Mammary epithelial cell (primary cell): ENCODE data around the gene EPPIN.
"Not testable (repeated sequence)": the region's sequence is repeated elsewhere in the genome, so short reads cannot be mapped to it uniquely, and the experiment has no call there.

Source experiments
- EZH2 ChIP-seq: IDR thresholded peaks from 2 replicates; pipeline ENCODE4 v1.6.1; 2012; ENCODE audit warnings: low read length, inconsistent platforms, borderline replicate concordance
- TF ChIP-seq, protein P1 (sequence below), 2 donors: IDR thresholded peaks in 1 of 2; conservative IDR thresholded peaks in 1 of 2; 2 replicates each; pipeline ENCODE4 v1.5.1; 2011 to 2012; ENCODE audit warnings: inconsistent platforms in 2 of 2, low read length in 2 of 2, mild to moderate bottlenecking in 2 of 2, control low read depth in 1 of 2, low read depth in 1 of 2; ENCODE audit not compliant: insufficient read depth in 1 of 2; ENCODE audit errors: extremely low read depth in 1 of 2

GRCh38 chr20:45569650-45570049 lies 22.4 kb upstream of the EPPIN start:
- TF ChIP-seq, protein P1, sequence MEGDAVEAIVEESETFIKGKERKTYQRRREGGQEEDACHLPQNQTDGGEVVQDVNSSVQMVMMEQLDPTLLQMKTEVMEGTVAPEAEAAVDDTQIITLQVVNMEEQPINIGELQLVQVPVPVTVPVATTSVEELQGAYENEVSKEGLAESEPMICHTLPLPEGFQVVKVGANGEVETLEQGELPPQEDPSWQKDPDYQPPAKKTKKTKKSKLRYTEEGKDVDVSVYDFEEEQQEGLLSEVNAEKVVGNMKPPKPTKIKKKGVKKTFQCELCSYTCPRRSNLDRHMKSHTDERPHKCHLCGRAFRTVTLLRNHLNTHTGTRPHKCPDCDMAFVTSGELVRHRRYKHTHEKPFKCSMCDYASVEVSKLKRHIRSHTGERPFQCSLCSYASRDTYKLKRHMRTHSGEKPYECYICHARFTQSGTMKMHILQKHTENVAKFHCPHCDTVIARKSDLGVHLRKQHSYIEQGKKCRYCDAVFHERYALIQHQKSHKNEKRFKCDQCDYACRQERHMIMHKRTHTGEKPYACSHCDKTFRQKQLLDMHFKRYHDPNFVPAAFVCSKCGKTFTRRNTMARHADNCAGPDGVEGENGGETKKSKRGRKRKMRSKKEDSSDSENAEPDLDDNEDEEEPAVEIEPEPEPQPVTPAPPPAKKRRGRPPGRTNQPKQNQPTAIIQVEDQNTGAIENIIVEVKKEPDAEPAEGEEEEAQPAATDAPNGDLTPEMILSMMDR (conservative IDR thresholded peaks at IDR 0.05 in 1 of 2, IDR thresholded peaks at IDR 0.05 in 1 of 2; ENCODE audit: extremely low read depth in 1 of 2, insufficient read depth in 1 of 2, low read depth in 1 of 2, low read length in 2 of 2) = not testable (repeated sequence)
- not testable (repeated sequence) for TF ChIP-seq EZH2
